ENCODE measurements around the gene CPB2.

CPB2 gene

GRCh38 chr13:46032341-46032740, 72.5 kb downstream of the CPB2 start:
- H3K36me3 ChIP-seq (ENCODE audit: insufficient read depth, low read length), result peaks cover 76% of the 10 kb centered on the region
- H3K4me3 ChIP-seq (ENCODE audit: low read length, poor library complexity, severe bottlenecking), result no peak overlapping the region
- H2AFZ ChIP-seq (ENCODE audit: low read length), result no peak overlapping the region
- no peaks in the 10 kb centered on the region for H3K9me2 ChIP-seq (replicated peaks; ENCODE audit: low read depth, low read length)
- no peaks in the 10 kb centered on the region for H3K4me1 ChIP-seq (ENCODE audit: insufficient read depth, low read length, poor library complexity, severe bottlenecking)
- H3K9ac ChIP-seq (ENCODE audit: low read depth, low read length, poor library complexity, severe bottlenecking), result no peak overlapping the region
- H3K4me2 ChIP-seq (ENCODE audit: low read depth, low read length, poor library complexity, severe bottlenecking), result no peak overlapping the region
- H3F3A ChIP-seq (ENCODE audit: low read depth), result no peaks in the 10 kb centered on the region
- peaks cover 95% of the 10 kb centered on the region for H3K79me2 ChIP-seq (ENCODE audit: insufficient read depth, low read length)
- no peaks in the 10 kb centered on the region for H3K27me3 ChIP-seq (ENCODE audit: insufficient read depth, low read length, poor library complexity, severe bottlenecking)
- peaks cover 14% of the 10 kb centered on the region for H3K9me3 ChIP-seq (ENCODE audit: insufficient read depth, low read depth, low read length)
- peaks cover 14% of the 10 kb centered on the region for H4K20me1 ChIP-seq (ENCODE audit: insufficient read depth, low read length, poor library complexity, severe bottlenecking)
- TF ChIP-seq CTCF (conservative IDR thresholded peaks at IDR 0.05; ENCODE audit: low read length), result no peak
- TF ChIP-seq EZH2phosphoT487 (IDR thresholded peaks at IDR 0.05; ENCODE audit: borderline replicate concordance), result no peak

GRCh38 chr13:46031581-46032263, 73.1 kb downstream of the CPB2 start:
- Histone ChIP-seq H3K4me1 (ENCODE audit: insufficient read depth, low read length, poor library complexity, severe bottlenecking) (no peaks in the 10 kb centered on the region), H3K9me2 (replicated peaks; ENCODE audit: low read depth, low read length) (no peaks in the 10 kb centered on the region), H3K36me3 (ENCODE audit: insufficient read depth, low read length) (peaks cover 70% of the 10 kb centered on the region), H3K79me2 (ENCODE audit: insufficient read depth, low read length) (peaks cover 95% of the 10 kb centered on the region), H3K9ac (ENCODE audit: low read depth, low read length, poor library complexity, severe bottlenecking) (no peak overlapping the region), H3K4me2 (ENCODE audit: low read depth, low read length, poor library complexity, severe bottlenecking) (no peak overlapping the region), H3K9me3 (ENCODE audit: insufficient read depth, low read depth, low read length) (peaks cover 14% of the 10 kb centered on the region), H3K27me3 (ENCODE audit: insufficient read depth, low read length, poor library complexity, severe bottlenecking) (no peaks in the 10 kb centered on the region), H2AFZ (ENCODE audit: low read length) (no peak overlapping the region), H3K4me3 (ENCODE audit: low read length, poor library complexity, severe bottlenecking) (no peak overlapping the region), H4K20me1 (ENCODE audit: insufficient read depth, low read length, poor library complexity, severe bottlenecking) (peaks cover 15% of the 10 kb centered on the region), H3F3A (ENCODE audit: low read depth) (no peaks in the 10 kb centered on the region)
- TF ChIP-seq CTCF (conservative IDR thresholded peaks at IDR 0.05; ENCODE audit: low read length) (no peak), EZH2phosphoT487 (IDR thresholded peaks at IDR 0.05; ENCODE audit: borderline replicate concordance) (no peak)

DNA sequence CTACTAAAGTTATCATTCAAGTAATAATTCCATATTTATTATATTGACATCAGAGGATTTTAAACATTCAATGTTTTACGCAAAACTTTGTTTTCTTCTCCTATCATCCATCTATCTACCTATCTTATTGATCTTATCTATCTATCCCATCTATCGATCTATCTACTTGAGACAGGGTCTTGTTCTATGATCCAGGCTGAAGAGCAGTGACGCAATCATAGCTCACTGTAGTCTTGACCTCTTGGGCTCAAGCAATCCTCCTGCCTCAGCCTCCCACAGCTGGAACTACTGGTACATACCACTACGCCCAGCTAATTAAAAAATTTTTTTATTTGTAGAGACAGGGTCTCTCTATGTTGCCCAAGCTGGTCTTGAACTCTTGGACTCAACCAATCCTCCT, 79.7 kb downstream of the CPB2 start:
- Histone ChIP-seq H2AFZ (ENCODE audit: low read length) (no peak overlapping the region), H3K4me2 (ENCODE audit: low read depth, low read length, poor library complexity, severe bottlenecking) (no peak overlapping the region), H3F3A (ENCODE audit: low read depth) (no peaks in the 10 kb centered on the region), H3K79me2 (ENCODE audit: insufficient read depth, low read length) (peaks cover 84% of the 10 kb centered on the region), H4K20me1 (ENCODE audit: insufficient read depth, low read length, poor library complexity, severe bottlenecking) (peaks cover 33% of the 10 kb centered on the region), H3K36me3 (ENCODE audit: insufficient read depth, low read length) (peaks cover 47% of the 10 kb centered on the region), H3K9ac (ENCODE audit: low read depth, low read length, poor library complexity, severe bottlenecking) (no peak overlapping the region), H3K9me3 (ENCODE audit: insufficient read depth, low read depth, low read length) (peaks cover 6% of the 10 kb centered on the region), H3K27me3 (ENCODE audit: insufficient read depth, low read length, poor library complexity, severe bottlenecking) (no peaks in the 10 kb centered on the region), H3K4me3 (ENCODE audit: low read length, poor library complexity, severe bottlenecking) (no peak overlapping the region), H3K4me1 (ENCODE audit: insufficient read depth, low read length, poor library complexity, severe bottlenecking) (no peaks in the 10 kb centered on the region), H3K9me2 (replicated peaks; ENCODE audit: low read depth, low read length) (no peaks in the 10 kb centered on the region)
- TF ChIP-seq CTCF (conservative IDR thresholded peaks at IDR 0.05; ENCODE audit: low read length) (no peak), EZH2phosphoT487 (IDR thresholded peaks at IDR 0.05; ENCODE audit: borderline replicate concordance) (no peak)

Data from Loucy (cell line).